GM18867 (cell line): ENCODE results near the gene COL21A1.

Source experiments
- ATAC-seq: cut with Tn5 transposase; IDR thresholded peaks from one replicate; pipeline ENCODE4 v1.9.1; 2021; ENCODE audit warnings: mild to moderate bottlenecking, moderate library complexity; ENCODE audit not compliant: unreplicated experiment

The COL21A1 gene

GRCh38 chr6:56055081-56055704 lies 192.2 kb downstream of the COL21A1 start:
- no peak for ATAC-seq

GRCh38 chr6:56051202-56051598 lies 196.2 kb downstream of the COL21A1 start:
- ATAC-seq: no peak

GRCh38 chr6:56050530-56051201 lies 196.7 kb downstream of the COL21A1 start:
- ATAC-seq: no peak

- no peak for ATAC-seq
These were observed 198.8 kb downstream of the COL21A1 start for GRCh38 chr6:56048601-56049000.

GRCh38 chr6:56047931-56048540 lies 199.3 kb downstream of the COL21A1 start:
- no peak for ATAC-seq

GRCh38 chr6:56046576-56046975 lies 200.8 kb downstream of the COL21A1 start:
- ATAC-seq: peak; percentile 50

GRCh38 chr6:56043761-56044160 lies 203.6 kb downstream of the COL21A1 start:
- no peak for ATAC-seq

- no peak for ATAC-seq
These were observed 204.3 kb downstream of the COL21A1 start for GRCh38 chr6:56043076-56043475.

GRCh38 chr6:56041591-56041990 lies 205.8 kb downstream of the COL21A1 start:
- ATAC-seq: no peak

GRCh38 chr6:56040889-56041301 lies 206.5 kb downstream of the COL21A1 start:
- ATAC-seq: no peak

- ATAC-seq: peak; percentile 89
These were observed 207.2 kb downstream of the COL21A1 start for GRCh38 chr6:56040223-56040622.

GRCh38 chr6:56038764-56039163 lies 208.6 kb downstream of the COL21A1 start:
- ATAC-seq: no peak

GRCh38 chr6:56037601-56038000 lies 209.8 kb downstream of the COL21A1 start:
- ATAC-seq: no peak

GRCh38 chr6:56036916-56037600 lies 210.3 kb downstream of the COL21A1 start:
- no peak for ATAC-seq

GRCh38 chr6:56033401-56033800 lies 214.0 kb downstream of the COL21A1 start:
- ATAC-seq: no peak

- no peak for ATAC-seq
These were observed 214.6 kb downstream of the COL21A1 start for GRCh38 chr6:56032715-56033260.

- no peak for ATAC-seq
These were observed 219.5 kb downstream of the COL21A1 start for GRCh38 chr6:56027865-56028264.

- ATAC-seq: no peak
These were observed 220.8 kb downstream of the COL21A1 start for GRCh38 chr6:56026455-56027180.

- ATAC-seq: no peak
These were observed 221.6 kb downstream of the COL21A1 start for GRCh38 chr6:56025795-56026194.

- ATAC-seq: no peak
These were observed 222.4 kb downstream of the COL21A1 start for GRCh38 chr6:56024931-56025330.

GRCh38 chr6:56023829-56024228 lies 223.6 kb downstream of the COL21A1 start:
- ATAC-seq: no peak
